HG03575 (cell line): ENCODE measurements around the gene ELOVL5.
"Not testable (repeated sequence)": the region's sequence is repeated elsewhere in the genome, so short reads cannot be mapped to it uniquely, and the experiment has no call there.

ENCODE experiments used
- ATAC-seq: cut with Tn5 transposase; IDR thresholded peaks from one replicate; pipeline ENCODE4 v1.9.1; 2021; ENCODE audit not compliant: unreplicated experiment, insufficient number of reproducible peaks, low FRiP score; ENCODE audit errors: extremely low read depth

The ELOVL5 gene, protein sequence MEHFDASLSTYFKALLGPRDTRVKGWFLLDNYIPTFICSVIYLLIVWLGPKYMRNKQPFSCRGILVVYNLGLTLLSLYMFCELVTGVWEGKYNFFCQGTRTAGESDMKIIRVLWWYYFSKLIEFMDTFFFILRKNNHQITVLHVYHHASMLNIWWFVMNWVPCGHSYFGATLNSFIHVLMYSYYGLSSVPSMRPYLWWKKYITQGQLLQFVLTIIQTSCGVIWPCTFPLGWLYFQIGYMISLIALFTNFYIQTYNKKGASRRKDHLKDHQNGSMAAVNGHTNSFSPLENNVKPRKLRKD

DNA sequence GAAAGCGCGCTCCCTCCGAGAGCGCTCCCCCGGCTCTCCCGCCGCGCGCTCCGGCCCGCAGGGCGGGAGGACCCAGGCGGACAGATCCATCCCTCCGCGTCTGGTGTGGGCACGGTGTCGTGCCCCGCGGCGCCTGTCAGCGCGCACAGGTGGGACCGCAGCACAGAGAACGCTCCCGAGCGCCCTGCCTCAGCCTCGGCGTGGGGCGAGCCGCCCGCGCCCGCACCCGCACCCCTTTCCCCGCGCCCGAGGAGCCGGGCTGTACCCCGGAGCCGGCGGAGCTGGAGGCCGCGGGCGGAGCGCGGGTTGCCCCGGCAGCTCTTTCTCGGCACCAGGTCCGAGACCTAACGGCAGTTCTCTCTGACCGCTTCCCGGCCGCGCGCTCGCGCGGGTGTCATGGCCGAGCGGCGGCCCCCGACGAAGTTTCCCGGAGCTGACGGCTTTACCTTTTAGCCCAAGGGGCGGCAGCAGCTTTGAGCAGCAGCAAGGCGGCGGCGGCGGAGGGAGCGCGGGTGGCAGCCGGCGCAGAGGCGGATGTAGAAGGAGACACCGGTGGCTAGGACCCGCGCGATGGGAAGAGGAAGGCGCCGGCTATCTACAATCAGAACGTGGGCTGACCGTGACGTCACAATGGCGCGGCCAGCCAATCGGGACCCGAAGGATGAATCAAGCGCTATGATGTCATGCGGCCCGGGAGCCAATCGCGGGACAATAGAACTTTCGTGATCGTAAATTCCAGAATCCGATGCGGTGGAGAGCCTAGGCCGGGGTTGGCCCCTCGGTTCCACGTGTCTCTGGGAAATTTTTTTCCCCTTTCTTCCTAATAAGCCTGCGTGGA lies at the start of gene ELOVL5:
TSS of gene ELOVL5 (minus strand) at position 580 of the 838 bp plus-strand sequence. CDS start 53,251 bp downstream, outside the sequence.
- peak; percentile 66 for ATAC-seq

DNA sequence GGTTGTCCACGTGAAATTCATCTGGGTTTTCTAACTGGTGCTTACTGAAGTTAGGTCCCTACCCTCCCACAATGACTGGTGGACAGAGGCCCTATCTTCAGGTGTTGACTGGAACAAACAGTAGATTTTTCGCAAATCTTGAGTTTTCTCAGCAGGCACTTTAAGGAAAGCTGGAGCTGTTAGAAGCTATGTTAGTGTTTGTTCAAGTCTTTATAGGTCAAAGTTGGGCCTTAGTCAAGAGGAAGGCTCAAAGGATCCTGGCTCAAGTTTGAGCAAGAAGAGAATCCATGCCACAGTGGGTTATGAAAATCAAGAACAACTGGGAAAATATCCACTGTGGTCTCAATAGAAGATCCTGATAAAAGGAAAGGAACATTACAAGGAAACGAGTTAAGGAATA lies 48.5 kb upstream of the ELOVL5 start:
- ATAC-seq = no peak

DNA sequence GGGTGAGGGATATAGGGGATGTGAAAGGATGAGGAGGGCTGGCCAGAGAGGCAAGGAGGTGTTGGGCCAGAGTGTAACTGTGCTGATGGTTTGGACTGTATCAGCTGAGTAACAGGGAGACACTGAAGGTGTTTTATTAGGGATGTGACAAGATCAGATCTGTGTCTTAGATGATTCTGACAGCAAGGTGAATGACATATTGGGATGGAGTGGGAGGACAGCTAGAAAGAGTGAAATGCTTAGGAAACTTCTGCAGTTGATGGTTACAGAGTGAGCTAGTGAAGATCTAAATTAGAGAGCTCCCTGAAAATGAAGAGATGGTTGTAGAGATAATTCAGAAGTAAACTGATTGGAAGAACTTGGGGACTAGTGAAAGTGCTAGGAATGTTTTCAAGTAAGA lies 47.2 kb upstream of the ELOVL5 start:
- ATAC-seq = no peak

DNA sequence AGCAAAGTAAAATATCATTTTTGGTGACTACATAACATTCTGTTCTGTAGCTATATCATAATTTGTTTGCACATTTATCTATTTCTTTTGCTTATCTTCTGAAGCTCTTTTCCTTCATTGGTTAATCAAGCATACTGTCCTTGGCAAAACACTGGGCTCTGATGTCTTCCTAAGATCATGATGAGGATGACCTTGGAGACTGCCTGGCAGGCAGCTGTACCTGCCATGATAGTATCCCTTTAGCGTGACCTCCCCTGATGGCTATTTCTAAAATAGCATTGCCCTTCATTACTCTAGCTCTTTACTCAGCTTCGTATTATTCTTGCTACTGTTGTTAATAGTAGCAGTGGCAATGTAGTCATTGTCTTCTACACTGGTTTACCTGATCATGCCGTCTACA lies 46.0 kb upstream of the ELOVL5 start:
- no peak for ATAC-seq

DNA sequence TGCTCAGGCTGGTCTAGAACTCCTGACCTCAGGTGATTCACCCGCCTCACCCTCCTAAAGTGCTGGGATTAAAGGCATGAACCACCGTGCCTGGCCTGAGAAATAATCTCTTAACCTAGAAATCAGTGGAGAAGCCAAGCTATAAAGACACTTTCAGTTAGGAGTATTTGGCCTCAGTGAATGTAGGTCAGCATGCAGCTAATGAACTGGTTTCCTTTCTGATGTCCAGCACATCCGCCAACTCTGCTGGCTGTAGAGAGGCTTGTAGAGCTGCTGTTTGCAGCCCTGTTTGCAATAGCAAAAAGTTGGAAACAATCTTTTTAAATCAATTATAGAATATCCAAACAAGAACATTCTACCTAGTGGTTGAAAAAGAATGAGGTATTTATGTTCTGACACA lies 42.4 kb upstream of the ELOVL5 start:
- ATAC-seq = no peak

DNA sequence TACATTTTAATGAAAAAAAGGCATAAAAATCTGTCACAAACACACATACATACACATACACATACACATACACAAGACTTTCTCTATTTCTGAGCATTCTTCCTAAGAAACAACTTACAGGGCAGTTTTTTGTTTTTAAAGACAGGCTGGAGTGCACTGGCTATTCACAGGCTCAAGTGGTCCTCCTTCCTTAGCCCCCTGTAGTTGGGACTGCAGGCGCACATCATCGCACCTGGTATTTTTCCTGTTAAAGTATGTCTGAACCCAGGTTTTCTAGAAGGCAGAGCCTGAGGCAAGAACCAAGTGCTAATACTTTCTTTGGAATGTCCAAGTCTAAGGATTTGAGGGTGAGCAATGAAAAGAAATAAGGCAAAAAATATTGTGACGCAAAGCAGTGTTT lies 41.3 kb upstream of the ELOVL5 start:
- no peak for ATAC-seq

DNA sequence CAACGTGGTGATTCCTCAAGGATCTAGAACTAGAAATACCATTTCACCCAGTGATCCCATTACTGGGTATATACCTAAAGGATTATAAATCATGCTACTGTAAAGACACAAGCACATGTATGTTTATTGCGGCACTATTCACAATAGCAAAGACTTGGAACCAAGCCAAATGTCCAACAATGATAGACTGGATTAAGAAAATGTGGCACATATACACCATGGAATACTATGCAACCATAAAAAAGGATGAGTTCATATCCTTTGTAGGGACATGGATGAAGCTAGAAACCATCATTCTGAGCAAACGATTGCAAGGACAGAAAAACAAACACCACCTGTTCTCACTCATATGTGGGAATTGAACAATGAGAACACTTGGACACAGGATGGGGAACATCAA lies 39.9 kb upstream of the ELOVL5 start:
- not testable (repeated sequence) for ATAC-seq

DNA sequence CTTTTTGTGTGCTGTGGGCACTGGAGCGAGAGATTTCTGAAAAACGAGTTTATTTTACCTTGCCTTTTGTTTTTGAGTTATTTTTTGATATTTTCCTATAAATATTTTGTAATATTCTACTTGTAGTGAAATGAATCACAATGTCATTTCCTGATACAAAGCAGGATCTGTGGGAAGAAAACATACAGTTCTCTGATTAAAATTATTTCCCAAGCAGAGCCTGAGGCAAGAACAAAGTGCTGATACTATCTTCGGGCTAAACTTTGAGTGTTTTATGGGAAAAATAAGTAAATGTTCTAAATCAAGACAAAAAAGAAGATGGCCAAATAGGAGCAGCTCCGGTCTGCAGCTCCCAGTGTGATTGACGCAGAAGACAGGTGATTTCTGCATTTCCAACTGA lies 33.7 kb upstream of the ELOVL5 start:
- no peak for ATAC-seq

DNA sequence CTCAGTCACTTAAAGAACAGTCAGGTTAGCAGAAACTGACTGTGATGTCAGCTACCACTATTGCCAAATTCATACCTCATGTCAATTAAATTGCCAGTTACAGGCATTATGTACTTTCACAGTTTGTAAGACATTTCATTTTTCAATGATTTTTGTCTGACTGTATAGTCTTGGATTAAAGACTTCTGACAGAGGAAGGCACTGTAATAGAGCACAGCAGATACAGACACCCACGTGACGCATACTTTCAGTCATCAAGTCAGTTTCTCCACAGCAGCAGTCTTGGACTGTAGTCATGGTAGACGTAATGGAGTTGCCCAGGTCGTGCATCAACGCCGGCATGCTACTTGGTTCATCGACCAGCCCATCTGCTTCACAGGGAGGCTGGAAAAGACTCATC lies 29.5 kb upstream of the ELOVL5 start:
- ATAC-seq = no peak

DNA sequence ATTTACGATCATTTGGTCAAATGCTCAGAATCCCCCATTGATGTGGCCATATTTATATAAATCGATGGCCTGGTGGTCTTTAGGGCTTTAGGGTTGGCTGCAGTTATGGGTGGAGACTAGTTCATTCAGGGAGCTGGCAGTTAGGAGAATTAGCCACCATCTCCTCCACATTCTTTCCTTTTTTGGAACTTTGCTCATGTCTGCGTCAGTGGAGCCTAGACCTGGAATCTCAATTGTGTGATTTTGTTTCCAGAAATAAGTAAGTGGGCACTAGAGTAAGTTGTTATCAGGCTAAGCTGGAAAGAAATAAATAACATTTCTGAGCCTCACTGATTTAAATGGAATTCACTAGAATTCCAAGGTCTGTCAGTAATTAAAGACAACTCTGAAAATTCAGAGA lies 29.0 kb upstream of the ELOVL5 start:
- ATAC-seq = no peak

DNA sequence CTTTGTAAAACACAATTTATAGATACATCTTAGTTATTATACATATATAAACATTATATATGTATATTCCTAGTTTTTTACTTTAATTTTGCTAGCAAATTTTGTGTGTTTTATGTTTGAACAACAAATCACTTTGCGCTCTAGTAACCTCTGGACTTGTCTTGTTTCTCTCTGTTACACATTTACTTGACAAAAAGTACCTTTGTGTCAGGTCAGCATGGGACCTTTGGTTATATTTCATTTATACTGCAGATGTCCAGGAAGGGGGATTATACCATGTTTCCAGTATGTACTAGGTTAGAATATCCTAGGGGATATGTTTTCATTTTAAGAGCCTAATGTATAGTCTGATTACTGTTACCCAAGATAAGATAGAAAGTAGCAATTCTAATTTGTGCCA lies 28.5 kb upstream of the ELOVL5 start:
- ATAC-seq = no peak

DNA sequence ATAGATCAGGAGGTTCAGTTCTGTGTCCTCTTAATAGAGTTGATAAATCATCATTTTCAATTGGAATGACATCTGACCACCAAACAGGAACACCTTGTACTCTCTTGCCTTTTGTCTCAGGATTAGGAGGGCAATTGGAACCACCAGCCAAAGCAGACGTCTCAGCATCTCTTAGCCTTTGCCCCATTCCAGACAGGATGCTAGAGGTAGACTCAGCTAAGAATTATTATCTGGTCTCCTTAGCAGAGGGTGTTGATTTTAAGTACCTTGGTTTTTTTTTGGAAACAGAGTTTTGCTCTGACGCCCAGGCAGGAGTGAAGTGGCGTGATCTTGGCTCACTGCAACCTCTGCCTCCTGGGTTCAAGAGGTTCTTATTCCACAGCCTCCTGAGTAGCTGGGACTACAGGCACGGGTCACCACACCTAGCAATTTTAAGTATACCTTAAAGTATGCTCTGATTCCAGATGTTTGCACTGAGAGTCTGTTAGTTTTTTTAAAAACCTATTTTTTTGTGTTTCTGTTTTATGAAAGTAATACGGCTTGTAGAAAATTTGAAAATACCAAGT lies 28.0 kb upstream of the ELOVL5 start:
- no peak for ATAC-seq

DNA sequence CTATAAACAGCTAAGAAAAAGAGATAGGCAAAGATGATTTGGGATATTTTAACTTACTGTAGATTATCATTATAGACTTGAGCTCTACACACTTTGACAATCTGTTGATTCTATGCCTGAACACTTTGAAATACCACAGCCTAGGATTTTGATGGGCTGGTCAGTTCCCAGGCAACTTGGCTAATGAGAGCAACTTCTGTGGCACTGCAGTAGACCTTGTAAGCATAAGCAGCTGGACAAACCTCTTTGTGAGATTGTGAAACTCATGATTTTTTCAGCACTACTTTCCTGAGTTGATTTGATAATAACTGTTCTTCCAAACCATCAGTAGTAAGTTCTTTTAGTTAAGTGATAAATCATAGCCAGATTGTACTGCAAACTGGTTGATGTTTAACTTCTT lies 27.1 kb upstream of the ELOVL5 start:
- ATAC-seq = no peak

DNA sequence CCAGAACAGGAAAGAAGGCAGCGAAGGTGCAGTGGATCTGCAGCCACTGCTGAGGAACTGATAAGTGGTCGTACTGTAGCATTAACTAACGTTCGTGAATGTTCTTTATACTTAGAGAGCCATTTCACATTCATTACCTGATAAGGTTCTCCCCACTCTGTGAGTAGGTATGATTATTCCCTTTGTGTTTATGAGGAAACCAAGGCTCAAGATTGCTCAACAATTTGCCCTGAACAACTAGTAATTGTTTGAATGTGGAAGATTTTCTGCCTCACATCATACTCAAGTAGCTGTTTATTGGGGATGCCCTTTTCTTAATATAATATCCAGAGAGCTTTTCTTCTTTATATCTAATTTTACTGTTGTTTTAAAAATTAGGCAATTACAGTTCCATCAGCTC lies 24.9 kb upstream of the ELOVL5 start:
- ATAC-seq = no peak

DNA sequence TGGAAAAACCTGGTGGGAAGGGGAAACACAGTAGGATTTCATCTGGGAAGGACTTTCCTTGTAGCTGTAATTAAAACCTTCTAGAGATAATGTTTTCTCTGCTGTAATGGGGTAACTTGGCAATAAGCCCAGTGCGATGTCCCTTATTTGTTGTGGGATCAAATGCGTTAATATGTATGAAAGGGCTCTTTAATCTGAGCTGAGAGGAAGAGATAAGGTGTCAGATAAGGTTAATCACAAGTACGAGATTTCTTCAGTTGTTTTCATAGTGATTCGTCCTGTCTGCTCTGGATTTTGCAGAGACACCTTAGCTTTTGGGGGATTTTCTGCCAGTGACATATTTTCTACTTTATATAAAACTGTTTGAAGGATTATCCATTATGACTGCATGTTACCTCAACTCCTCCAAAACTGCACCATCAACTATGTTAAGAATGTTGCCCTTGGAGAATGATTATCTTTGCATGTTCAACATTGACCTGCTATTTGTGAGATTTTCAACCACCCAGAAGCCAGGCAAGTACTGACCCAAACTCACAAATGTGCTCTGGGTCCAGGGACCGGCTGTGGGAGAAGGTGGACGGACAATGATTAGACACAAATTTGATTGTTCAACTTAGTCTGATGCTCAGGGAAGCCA lies 21.2 kb upstream of the ELOVL5 start:
- ATAC-seq = no peak

DNA sequence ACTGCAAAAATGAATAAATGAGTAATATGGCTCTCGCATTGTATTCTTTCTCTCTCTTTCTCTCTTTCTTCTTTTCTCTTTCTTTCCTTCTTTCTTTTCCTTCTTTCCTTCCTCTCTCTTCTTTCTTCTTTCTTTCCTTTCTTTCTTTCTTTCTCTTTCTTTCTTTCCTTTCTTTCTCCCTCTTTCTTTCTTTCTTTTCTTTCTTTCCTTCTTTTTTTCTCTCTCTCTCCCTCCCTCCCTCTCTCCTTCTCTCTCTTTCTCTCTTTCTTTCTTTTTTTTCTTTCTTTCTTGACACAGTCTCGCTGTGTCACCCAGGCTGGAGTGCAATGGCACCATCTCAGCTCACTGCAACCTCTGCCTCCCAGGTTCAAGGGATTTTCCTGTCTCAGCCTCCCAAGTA lies 20.3 kb upstream of the ELOVL5 start:
- no peak for ATAC-seq

DNA sequence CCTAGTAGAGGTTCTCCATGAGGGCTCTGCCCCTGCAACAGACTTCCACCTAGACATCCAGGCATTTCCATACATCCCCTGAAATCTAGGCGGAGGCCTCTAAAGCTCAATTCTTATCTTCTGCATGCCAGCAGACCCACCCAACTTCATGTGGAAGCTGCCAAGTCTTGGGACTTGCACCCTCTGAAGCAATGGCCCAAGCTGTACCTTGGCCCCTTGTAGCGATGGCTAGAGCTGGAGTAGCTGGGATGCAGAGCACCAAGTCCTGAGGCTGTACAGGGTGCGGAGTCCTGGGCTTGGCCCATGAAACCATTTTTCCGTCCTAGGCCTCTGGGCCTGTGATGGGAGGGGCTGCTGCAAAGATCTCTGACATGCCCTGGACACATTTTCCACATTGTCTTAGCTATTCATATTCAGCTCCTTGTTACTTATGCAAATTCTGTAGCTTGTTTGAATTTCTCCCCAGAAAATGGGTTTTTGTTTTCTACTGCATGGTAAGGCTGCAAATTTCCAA lies 17.4 kb upstream of the ELOVL5 start:
- no peak for ATAC-seq

DNA sequence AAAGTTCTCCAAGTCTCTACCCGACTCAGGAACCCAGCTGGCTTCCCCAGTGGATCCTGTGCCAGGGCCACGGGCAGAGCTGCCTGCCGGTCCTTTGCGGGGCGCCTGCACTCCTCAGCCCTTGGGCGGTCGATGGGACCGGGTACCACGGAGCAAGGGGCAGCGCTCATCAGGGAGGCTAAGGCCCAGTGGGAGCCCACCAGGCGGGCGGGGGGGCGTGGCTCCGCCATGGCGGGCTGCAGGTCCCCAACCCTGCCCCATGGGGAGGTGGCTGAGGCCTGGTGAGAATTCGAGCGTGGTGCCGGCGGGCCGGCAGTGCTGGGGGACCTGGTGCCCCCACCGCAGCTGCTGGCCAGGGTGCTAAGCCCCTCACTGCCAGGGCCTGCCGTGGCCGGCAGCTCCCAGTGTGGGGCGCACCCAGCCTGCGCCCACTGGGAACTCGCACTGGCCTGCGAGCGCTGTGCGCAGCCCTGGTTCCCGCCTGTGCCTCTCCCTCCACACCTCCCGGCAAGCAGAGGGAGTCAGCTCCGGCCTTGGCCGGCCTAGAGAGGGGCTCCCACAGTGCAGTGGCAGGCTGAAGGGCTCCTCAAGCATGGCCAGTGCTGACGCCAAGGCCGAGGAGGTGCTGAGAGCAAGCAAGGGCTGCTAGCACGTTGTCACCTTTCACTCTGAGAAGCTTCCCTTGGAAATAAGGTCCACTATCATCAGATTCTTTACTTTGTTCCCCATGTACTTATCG lies 14.8 kb upstream of the ELOVL5 start:
- no peak for ATAC-seq

DNA sequence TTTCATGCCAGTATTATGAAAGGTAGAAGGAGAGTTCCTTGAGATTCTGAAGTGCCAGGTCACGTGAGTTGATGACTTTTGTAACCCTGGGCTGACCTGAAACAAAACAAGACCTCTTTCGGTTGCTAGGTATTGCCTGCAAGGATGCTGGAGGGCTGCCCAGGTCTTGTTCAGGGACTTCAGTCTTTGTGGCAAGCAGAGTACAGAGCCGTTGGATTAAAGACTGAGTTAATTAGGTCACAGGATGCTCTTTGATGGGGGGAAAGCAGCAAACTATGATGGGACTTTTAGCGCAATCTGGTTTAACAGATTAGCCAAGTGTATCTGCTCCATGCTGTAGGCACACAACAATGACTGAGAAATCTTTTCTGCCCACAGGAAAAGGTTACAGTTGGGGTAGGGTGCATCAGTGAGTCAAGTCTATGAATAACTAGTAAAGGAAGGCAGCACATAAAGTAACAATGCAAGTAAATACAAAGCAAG lies 12.8 kb upstream of the ELOVL5 start:
- ATAC-seq = no peak
